Vagina (tissue), 2 donors: Measurements from ENCODE around the gene TSHZ3. TPM values are rescaled to one million over a fixed set of nuclear protein-coding genes. Genes with fewer than 3 reads are reported as not detected.

Source experiments
- DNase-seq, 2 donors: peaks; one replicate each; pipeline ENCODE4 v3.0.0-alpha.2; 2017; ENCODE audit errors: extremely low spot score in 2 of 2
- H3K27ac ChIP-seq: fragments of 200-600 bp; sonication (generic); one replicate; pipeline ENCODE4 v1.5.1; 2019
- H3K27me3 ChIP-seq: fragments of 200-600 bp; sonication (generic); one replicate; pipeline ENCODE4 v1.5.1; 2019
- H3K36me3 ChIP-seq, 2 donors: fragments of 200-600 bp; sonication (generic); one replicate each; pipeline ENCODE4 v1.5.1; 2017 to 2019
- H3K4me1 ChIP-seq: fragments of 200-600 bp; sonication (generic); one replicate; pipeline ENCODE4 v1.5.1; 2019
- H3K4me3 ChIP-seq, 2 donors: fragments of 200-600 bp; sonication (generic); 1 replicate in 1 of 2; 2 replicates in 1 of 2; pipeline ENCODE4 v1.5.1; 2016 to 2019
- H3K9me3 ChIP-seq: fragments of 200-600 bp; sonication (generic); one replicate; pipeline ENCODE4 v1.5.1; 2019
- POLR2A ChIP-seq, 2 donors: fragments of 450-650 bp; IDR thresholded peaks; one replicate each; pipeline ENCODE4 v1.6.1; 2017; ENCODE audit warnings: antibody characterized with exemption in 2 of 2, mild to moderate bottlenecking in 2 of 2, moderate library complexity in 2 of 2
- POLR2AphosphoS5 ChIP-seq, 2 donors: sonication (generic); formaldehyde crosslinking; IDR thresholded peaks; one replicate each; pipeline ENCODE4 v1.9.0; 2017; ENCODE audit warnings: antibody characterized with exemption in 2 of 2, mild to moderate bottlenecking in 2 of 2, low read depth in 1 of 2; ENCODE audit not compliant: insufficient read depth in 1 of 2
- intact Hi-C: fragments of 100-400 bp; cut with DNase I; formaldehyde crosslinking; loops from one replicate; pipeline ENCODE4 v1.15.1; 2023
- total RNA-seq: library from RNA; depleted of rRNA; stranded (reverse); fragments of >200 nt; gene quantifications from one replicate; pipeline ENCODE4 v1.2.3, GENCODE V29; 2016
- TF ChIP-seq, protein P1 (sequence below), 3 experiments: fragments of 450-650 bp in 2 of 3; fragments of 200-600 bp in 1 of 3; sonication (generic) in 1 of 3; IDR thresholded peaks; one replicate each; pipeline ENCODE4 v1.5.1; 2017 to 2019; ENCODE audit warnings: antibody characterized with exemption in 3 of 3, mild to moderate bottlenecking in 2 of 3, moderate library complexity in 2 of 3

TSHZ3 gene
- total RNA-seq, 1 donor from 2014 or later, result 13.5 TPM

DNA sequence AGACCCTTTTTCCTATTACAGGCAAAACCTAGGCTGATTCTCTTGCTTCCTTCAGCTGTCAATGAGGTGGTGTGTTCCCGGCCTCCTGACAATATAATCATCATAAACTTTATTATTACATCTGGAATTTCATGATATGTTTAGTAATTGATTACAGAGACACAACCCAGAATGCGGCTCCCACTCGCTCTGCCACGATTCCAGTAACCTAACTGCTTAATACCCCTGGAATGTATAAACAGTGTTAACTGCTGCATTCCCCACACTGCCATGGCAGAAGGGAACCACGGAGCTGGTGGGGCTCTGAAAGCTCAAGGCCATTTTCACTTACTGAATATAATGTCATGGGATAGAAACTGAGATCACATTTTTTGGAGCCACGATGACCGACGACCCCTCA is 17.1 kb downstream of the TSHZ3 start:
- no peak for DNase-seq
- H3K36me3 ChIP-seq, result no peaks in the 10 kb centered on the region
- H3K4me1 ChIP-seq, result peaks cover 25% of the 10 kb centered on the region
- no peak overlapping the region for H3K27ac ChIP-seq
- TF ChIP-seq POLR2AphosphoS5 (IDR thresholded peaks at IDR 0.05; ENCODE audit: insufficient read depth in 1 of 2, low read depth in 1 of 2) (no peak), POLR2A (IDR thresholded peaks at IDR 0.05) (no peak)
- TF ChIP-seq, protein P1, sequence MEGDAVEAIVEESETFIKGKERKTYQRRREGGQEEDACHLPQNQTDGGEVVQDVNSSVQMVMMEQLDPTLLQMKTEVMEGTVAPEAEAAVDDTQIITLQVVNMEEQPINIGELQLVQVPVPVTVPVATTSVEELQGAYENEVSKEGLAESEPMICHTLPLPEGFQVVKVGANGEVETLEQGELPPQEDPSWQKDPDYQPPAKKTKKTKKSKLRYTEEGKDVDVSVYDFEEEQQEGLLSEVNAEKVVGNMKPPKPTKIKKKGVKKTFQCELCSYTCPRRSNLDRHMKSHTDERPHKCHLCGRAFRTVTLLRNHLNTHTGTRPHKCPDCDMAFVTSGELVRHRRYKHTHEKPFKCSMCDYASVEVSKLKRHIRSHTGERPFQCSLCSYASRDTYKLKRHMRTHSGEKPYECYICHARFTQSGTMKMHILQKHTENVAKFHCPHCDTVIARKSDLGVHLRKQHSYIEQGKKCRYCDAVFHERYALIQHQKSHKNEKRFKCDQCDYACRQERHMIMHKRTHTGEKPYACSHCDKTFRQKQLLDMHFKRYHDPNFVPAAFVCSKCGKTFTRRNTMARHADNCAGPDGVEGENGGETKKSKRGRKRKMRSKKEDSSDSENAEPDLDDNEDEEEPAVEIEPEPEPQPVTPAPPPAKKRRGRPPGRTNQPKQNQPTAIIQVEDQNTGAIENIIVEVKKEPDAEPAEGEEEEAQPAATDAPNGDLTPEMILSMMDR (IDR thresholded peaks at IDR 0.05), result no peak
- intact Hi-C loops, result no loop called here
- no peaks in the 10 kb centered on the region for H3K27me3 ChIP-seq
- no peaks in the 10 kb centered on the region for H3K9me3 ChIP-seq
- H3K4me3 ChIP-seq, result peak overlapping the region in 1 of 2 donors; percentile 14

DNA sequence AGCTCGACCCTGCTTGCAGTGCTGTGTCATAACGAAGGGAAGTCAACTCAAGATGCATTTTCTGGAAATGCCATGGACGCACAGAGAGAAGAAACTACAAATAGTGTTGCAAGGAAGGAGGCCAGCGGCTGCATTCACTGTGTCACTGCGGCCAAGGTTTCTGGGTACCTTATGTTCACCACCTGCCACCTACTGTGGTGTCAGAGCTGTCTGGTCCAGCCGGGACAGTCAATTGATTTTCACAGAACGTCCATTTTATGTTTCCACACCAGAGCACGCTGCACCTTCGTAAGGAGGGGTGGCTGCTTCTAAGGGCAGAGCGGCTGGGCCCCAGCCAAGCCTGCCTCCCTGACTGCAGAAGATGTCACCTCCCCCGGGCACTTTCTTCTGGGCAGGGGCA is 17.7 kb downstream of the TSHZ3 start:
- Histone ChIP-seq H3K9me3 (no peaks in the 10 kb centered on the region), H3K36me3 (no peaks in the 10 kb centered on the region), H3K27me3 (no peaks in the 10 kb centered on the region), H3K27ac (no peak overlapping the region), H3K4me3 (peak overlapping the region in 1 of 2 donors; percentile 14), H3K4me1 (peaks cover 25% of the 10 kb centered on the region)
- no peak for DNase-seq
- TF ChIP-seq POLR2A (IDR thresholded peaks at IDR 0.05) (no peak), POLR2AphosphoS5 (IDR thresholded peaks at IDR 0.05; ENCODE audit: insufficient read depth in 1 of 2, low read depth in 1 of 2) (no peak)
- TF ChIP-seq, protein P1 (IDR thresholded peaks at IDR 0.05), result no peak
- intact Hi-C loops, result no loop called here

DNA sequence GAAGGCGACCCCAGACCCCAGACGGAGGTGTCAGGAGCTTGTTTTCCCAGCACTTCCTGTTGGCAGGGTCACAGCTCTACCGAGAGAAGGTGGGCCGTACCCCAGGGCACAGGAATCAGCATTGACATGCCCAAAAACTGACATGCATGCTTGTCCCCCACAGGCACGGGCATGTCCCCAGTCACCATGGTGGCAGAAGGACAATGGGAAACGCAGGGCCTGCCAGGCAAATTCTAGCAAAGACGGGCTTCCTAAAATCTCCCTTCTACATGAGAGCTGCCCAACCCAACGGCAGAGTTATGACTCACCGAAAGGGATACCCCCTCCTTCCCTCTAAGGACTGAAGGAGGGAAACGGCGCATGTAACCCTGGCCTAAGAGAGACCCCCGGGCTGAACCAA is 18.5 kb downstream of the TSHZ3 start:
- Histone ChIP-seq H3K27me3 (no peaks in the 10 kb centered on the region), H3K4me3 (no peak overlapping the region), H3K9me3 (no peaks in the 10 kb centered on the region), H3K4me1 (peaks cover 25% of the 10 kb centered on the region), H3K36me3 (no peaks in the 10 kb centered on the region), H3K27ac (no peak overlapping the region)
- no peak for DNase-seq
- intact Hi-C loops, result no loop called here
- no peak for TF ChIP-seq POLR2AphosphoS5 (IDR thresholded peaks at IDR 0.05; ENCODE audit: insufficient read depth in 1 of 2, low read depth in 1 of 2)
- TF ChIP-seq, protein P1 (IDR thresholded peaks at IDR 0.05), result no peak
- TF ChIP-seq POLR2A (IDR thresholded peaks at IDR 0.05), result no peak

DNA sequence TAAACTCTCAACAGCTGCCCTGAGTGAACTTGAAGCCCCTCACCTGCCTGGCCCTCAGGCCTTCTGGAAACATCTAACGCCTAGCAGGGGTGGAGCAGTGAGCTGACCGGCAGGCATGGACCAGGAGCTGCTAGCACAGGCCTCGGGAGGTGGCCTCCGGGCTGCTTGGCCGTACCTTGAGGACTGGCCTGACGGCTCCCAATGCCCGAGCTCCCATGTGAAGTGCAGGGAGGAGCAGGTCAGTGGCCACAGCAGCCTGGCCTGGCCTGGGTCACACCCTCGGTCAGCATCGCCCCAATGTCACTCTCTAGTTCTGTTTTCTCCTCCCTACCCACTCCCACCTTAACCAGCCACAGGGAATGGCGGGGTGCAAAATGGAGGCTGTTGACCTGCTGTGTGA is 19.0 kb downstream of the TSHZ3 start:
- Histone ChIP-seq H3K27ac (no peak overlapping the region), H3K27me3 (no peaks in the 10 kb centered on the region), H3K4me1 (peaks cover 25% of the 10 kb centered on the region), H3K4me3 (no peak overlapping the region), H3K9me3 (no peaks in the 10 kb centered on the region), H3K36me3 (no peaks in the 10 kb centered on the region)
- DNase-seq, result no peak
- intact Hi-C loops, result no loop called here
- TF ChIP-seq, protein P1 (IDR thresholded peaks at IDR 0.05), result no peak
- TF ChIP-seq POLR2A (IDR thresholded peaks at IDR 0.05) (no peak), POLR2AphosphoS5 (IDR thresholded peaks at IDR 0.05; ENCODE audit: insufficient read depth in 1 of 2, low read depth in 1 of 2) (no peak)

DNA sequence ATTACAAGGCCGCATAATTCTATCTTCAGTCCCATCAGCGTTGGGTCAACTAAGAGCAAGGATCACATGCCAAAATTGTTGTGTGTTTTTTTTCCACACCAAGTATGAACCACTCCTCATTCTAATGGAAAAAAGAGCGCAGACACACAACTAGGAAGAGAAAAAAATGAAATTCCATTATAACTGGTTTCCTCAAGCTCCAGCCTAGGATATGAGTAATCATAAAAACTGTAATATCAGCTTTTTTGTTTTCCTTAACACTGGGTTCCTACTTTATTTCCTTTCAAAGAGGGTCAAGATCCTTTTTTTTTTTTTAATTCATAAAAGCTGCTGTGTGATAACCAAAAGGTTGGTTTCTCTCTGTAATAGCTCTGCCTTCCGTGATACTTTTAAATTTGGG is 19.4 kb downstream of the TSHZ3 start:
- DNase-seq, result no peak
- peaks cover 25% of the 10 kb centered on the region for H3K4me1 ChIP-seq
- no peak overlapping the region for H3K4me3 ChIP-seq
- TF ChIP-seq, protein P1 (IDR thresholded peaks at IDR 0.05), result no peak
- TF ChIP-seq POLR2A (IDR thresholded peaks at IDR 0.05) (no peak), POLR2AphosphoS5 (IDR thresholded peaks at IDR 0.05; ENCODE audit: insufficient read depth in 1 of 2, low read depth in 1 of 2) (no peak)
- H3K9me3 ChIP-seq, result no peaks in the 10 kb centered on the region
- intact Hi-C loops, result no loop called here
- no peaks in the 10 kb centered on the region for H3K36me3 ChIP-seq
- H3K27ac ChIP-seq, result no peak overlapping the region
- no peaks in the 10 kb centered on the region for H3K27me3 ChIP-seq
